NK-92 treated with Interleukin-12 subunit alpha and Interleukin-12 subunit beta, amount 100 ng/mL, for 24 hours (cell line): Measurements from ENCODE around the gene AXIN2.
"Not testable (repeated sequence)": the region's sequence is repeated elsewhere in the genome, so short reads cannot be mapped to it uniquely, and the experiment has no call there.

ENCODE experiments used
- DNase-seq: peaks from one replicate; lab custom pipeline; 2025; lab: John Stamatoyannopoulos, UW

Gene AXIN2

DNA sequence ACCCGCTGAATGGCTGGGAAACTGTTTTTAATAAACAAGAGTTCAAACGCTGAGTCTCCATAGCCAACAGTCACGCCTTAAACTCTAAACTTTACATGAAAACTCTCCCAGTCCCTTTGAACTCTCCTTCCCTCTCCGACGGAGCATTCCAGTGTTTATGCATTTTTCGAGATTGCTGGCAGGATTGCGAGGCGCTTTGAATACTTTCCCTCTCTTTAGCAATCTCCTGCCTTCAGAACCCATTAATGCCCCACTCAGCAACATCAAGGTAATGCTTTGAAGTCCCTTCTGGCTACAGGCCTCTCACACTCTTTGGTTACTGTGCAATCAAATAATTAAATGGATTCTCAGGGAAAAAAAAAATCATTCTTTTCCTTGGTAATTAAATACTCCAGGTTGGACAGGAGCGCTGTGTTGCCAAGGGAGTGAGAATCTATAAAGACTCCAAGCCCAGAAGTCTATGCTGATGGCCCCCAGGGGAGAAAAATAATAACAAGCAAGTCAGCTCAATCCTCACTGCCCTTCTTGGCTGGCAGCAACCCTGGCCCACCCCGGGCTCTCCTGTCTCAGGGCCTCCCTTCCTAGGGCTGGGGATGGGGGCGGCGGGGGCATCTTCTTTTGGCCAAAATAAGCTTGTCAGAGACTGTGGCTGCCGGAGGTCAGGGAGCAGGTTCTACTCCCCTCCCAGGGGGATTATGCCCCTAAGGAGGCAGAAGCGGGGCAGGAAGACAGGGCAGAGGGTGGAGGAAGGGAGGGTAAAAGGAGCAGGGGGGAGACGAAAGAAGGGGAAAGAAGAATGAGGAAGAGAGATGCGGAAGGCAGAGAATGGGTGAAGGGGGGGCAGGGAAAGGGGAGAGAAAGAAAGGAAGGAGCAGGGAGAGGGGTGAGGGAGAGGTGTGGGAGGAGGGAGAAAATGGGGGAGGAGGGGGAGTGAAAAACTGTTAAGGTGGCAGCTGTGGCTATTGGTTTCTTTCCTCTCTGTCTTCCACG lies 45.2 kb downstream of the AXIN2 start:
- DNase-seq = no peak

DNA sequence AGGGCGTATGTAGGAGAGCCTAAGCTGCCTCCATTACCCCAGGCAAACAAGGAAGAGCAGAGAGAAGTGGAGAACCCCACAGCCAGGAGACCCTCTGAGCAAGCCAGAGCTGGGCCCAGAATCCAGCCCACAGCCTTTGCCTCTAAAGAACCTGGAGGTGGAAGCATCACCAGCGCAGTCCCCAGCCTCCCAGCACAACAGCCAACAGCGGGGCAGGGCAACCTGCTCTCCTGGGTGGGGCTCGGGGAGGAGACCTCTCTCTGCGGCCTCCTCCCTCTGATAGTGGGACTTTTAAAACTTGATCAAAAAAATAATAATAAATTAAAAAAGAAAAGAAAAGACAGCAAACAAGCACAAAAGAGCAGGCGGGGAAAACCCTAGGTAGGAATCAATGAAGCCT lies 45.9 kb downstream of the AXIN2 start:
- no peak for DNase-seq

DNA sequence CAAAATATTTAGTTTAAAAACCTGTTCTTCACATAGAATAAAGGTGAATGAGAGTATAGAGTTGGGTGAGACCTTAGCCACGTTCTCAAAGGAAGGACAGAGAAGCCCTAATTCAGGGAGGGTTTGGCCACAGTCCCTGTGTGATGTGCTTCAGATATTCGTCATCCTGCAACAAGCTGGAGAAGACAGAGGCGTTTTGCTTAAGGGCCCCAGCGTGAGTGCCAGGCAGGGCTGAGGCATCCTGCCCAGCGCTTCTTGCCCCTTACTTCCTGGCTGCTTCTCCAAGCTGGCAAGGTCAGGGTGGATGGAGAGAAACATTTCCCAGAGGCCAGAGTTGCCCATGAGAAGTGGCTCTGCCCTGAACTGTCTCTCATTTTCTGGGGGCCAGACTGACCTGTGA lies 46.9 kb downstream of the AXIN2 start:
- no peak for DNase-seq

DNA sequence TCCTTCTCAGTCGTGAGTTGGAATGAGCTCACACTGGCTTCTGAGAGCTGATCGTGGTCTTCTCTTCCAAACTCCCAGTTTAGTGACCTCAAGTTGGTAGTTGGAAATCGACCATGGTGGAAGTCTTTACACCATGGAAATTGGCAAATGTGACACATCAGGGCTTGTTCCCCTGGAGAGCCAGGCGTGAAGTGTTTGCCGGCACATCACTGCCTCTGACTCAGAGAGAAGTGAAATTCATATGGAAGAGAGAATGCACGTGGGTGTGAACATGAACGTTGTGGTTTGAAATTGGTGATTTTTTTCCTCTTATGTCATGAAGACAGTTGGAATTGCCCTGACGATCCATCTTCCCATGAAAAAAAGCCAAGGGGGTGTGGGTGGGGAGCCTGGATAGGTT lies 47.4 kb downstream of the AXIN2 start:
- no peak for DNase-seq

DNA sequence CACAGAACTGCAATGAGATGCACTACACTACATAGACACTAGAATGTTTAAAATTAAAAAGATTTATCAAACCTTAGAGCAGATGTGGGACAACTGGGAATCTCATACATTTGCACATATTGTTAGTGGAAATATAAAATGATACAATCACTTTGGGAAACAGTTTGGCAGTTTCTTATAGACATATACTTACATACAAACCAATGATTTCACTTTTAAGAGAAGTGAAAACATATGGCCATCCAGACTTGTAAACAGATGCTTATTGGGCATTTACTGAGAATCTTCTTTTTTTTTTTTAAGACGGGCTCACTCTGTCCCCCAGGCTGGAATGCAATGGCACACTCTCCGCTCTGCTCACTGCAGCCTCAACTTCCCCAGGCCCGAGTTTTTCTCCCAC lies 50.1 kb downstream of the AXIN2 start:
- no peak for DNase-seq

DNA sequence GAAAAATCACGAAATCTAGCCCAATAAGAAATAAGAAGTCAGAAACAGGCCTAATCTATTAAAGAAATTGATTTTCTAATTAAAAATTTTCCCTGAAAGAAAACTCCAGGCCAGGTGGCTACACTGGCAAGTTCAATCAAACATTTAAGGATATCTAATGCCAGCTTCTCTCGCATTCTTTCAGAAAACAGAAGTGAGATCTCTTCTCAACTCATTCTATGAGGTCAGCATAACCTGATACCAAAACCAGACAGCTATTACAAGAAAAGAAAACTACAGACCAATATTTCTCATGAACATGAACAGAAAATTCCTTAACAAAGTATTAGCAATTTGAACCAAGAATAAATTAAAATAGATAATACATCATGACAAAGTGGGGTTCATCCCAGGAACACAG lies 52.4 kb downstream of the AXIN2 start:
- DNase-seq = no peak

DNA sequence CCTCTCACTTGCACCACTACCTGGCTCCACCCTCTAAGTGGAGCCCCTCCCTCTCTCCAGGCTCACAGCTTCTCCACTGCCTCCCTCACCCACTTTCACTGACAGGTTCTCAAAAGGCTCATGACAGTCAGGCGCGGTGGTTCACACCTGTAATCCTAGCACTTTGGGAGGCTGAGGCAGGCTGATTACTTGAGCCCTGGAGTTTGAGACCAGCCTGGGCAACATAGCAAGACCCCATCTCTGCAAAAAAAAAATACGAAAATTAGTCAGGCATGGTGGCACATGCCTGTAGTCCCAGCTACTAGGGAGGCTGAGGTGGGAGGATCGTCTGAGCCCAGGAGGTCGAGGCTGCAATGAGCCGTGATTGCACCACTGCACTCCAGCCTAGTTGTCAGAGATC lies 56.8 kb downstream of the AXIN2 start:
- not testable (repeated sequence) for DNase-seq

DNA sequence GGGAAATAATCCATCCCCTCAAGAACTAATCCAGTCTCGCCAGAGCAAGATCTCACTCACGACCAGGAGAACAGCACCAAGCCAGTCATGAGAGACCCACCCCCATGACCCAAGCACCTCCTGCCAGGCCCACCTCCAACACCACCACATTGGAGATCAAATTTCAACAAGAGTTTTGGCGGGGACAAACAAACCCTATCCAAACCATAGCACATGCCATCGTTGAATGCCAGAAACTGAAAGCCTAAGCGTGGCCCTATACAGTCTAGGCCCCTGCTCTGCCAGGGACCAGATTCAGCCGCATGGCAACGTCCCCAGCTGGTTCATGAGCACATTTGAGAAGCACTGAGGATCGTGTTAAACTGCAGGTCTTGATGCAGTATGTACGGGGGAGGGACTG lies 57.3 kb downstream of the AXIN2 start:
- DNase-seq = no peak

DNA sequence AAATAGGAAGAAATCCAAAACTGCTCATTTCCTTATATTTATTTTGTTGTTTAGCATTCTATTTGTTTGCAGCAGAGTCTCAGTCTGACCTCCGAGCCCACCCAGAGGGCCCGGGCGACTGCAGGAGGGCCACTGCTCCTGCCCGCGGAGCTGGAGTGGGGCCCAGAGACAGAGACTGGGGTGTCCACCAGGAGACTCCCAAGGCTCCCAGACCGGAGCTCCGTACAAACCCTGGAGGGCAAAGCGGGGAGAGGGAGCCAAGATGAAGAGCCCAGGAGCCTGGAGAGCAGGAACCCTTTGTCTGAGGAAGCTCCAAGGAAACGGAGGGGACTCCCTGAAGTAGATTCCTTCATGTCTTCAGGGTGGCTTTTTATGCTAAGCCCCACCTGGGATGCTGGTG lies 57.9 kb downstream of the AXIN2 start:
- no peak for DNase-seq

DNA sequence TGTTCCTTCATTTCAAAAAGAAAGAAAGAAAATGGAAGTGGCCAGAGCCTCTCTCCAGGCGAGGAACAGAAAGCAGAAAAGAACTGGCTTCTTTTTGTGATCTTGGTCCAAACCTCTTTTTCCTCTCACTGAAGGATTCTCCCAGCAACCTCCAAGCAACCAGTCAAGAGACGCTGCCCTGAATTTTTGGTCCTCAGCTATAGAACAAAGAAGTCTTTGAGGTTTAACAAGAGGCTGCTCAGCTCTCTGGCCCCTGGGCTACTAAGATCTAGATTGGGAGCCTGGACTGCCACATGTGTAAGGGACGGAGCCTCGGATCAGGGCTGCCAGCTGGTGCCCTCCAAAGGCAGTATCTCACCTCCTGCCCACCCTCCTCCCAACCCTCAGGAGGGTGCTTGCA lies 62.6 kb downstream of the AXIN2 start:
- no peak for DNase-seq

DNA sequence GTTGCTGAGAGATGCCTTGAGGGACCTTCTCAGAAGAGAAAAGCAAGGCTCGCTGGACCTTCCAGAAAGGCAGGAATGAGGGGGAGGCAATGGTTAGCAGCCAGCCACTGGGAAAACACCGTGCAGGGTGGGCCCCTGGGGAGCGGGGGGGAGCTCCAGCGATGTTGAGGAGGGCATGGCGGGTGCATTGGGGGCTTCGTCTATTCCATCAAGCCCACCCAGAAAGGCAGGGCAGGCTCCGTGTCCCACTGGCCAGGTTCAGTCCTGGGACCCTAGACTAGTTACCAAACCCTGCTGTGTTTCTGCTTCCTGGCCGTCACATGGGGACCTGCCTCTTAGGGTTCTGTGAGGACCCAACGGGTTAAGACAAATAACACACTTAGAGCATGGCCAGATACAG lies 64.6 kb downstream of the AXIN2 start:
- no peak for DNase-seq

DNA sequence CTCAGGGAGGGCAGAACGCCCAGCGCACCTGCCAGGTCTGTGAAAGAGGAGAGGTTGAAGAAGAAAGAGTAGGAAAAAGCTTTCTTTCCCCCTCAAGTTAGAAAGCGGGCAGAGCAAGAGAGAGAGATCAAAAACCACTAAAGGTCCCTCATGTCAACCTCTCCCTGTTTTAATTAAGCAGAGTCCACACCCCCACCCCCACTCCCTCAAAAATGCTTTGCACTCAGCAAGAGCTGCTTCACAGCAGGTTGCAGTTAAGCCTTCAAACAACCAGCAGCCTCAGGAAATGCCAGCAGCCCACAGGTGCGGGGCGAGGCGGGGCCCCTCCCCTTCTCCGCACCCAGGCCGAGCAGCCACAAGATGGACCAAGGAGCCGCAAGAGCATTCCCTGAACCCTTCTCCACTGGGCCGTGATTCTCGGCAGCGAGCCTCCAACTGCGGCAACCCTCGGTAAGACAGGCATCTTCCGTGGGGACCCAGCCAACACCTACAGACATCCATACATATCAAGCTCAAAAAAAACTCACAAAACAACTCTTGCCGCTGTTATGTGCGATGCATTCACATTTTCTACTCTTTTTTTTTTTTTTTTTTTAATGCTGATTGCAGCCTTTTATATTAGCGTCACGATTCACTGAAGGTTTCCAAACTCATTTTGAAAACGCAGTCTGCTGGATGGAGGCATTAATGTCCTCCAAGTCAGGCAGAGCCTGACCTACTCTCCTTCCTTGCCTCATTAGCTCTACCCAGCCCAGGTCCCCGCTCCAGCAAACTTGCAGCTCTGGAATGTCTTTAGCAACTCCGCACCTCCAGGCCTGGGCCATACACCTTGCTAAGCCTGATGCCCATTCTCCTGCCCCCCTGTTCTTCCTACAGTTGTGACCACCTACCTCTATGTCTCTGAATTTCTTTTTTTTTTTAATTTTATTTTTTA lies 66.1 kb downstream of the AXIN2 start:
- no peak for DNase-seq

DNA sequence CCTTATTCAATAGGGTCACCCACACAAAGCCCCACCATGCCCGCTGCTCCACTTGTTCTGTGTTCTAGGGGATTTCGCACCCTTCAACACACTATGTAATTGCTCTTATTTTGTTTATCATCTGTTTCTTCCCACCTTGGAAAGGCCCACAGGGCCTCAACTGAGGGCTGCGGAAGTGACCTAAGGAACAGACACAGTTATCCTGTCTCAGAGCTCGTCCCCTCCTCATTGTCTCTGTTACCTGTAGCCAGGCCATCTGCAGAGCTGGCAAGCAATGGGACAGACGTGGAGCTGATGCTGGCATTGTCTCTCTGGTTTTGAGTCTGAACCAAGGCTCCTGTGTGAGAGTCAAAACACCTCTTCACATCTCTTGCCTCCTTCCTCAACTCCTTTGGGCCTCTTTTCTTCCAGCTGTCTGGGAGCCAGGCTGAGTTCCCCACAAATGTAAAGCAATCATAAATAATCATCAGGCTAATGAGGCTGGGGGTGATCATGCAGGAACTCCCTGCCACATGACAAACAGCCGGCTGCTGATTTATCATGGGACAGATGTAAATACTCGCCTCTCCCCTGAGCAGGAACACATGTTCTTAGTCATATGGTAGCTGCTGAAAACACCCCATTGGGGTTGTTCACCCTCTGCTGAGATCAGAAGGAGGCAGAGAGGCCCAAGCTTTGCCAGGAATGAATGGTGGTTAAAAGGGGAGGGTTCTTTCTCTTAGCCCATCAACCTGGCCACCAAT lies 71.9 kb downstream of the AXIN2 start:
- DNase-seq = no peak

DNA sequence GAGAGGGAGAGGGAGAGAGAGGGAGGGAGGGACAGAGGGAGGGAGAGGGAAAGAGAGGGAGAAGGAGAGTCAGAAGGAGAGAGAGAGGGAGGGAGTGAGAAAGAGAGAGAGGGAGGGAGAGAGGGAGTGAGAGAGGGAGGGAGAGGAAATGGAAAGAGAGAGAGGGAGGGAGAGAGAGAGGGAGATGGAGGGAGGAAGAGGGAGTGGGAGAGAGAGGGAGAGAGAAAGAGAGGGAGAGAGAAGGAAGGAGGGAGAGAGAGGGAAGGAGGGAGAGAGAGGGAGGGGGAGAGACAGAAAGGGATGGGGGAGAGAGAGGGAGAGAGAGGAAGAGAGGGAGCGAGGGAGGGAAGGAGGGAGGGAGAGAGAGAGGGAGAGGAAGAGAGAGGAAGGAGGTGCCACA lies 72.8 kb downstream of the AXIN2 start:
- no peak for DNase-seq

DNA sequence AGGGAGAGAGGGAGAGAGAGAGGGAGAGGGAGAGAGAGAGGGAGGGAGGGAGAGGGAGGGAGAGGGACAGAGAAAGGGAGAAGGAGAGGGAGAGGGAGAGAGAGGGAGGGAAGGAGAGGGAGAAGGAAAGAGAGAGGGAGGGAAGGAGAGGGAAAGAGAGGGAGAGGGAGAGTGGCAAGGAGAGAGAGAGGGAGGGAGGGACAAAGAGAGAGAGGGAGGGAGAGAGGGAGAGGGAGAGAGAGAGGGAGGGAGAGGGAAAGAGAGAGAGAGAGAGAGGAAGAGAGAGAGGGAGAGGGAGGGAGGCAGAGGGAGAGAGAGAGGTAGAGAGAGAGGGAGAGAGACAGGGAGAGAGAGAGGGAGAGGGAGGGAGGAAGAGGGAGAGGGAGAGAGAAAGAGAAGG lies 73.5 kb downstream of the AXIN2 start:
- no peak for DNase-seq

DNA sequence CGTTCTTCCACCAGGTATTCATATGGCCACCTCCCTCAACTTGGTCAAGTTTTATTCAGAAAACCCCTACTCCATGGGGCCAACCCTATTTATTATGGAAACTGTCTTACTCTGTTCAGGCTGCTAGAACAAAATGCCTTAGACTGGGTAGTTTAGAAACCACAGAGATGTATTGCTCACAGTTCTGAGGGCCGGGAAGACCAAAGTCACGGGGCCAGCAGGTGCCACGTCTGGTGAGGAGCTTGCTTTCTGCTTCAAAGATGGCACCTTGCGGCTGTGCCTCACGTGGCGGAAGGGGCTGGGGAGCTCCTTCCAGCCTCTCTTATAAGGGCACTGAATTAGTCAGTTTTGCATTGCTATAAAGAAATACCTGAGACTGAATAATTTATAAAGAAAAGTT lies 74.3 kb downstream of the AXIN2 start:
- no peak for DNase-seq

DNA sequence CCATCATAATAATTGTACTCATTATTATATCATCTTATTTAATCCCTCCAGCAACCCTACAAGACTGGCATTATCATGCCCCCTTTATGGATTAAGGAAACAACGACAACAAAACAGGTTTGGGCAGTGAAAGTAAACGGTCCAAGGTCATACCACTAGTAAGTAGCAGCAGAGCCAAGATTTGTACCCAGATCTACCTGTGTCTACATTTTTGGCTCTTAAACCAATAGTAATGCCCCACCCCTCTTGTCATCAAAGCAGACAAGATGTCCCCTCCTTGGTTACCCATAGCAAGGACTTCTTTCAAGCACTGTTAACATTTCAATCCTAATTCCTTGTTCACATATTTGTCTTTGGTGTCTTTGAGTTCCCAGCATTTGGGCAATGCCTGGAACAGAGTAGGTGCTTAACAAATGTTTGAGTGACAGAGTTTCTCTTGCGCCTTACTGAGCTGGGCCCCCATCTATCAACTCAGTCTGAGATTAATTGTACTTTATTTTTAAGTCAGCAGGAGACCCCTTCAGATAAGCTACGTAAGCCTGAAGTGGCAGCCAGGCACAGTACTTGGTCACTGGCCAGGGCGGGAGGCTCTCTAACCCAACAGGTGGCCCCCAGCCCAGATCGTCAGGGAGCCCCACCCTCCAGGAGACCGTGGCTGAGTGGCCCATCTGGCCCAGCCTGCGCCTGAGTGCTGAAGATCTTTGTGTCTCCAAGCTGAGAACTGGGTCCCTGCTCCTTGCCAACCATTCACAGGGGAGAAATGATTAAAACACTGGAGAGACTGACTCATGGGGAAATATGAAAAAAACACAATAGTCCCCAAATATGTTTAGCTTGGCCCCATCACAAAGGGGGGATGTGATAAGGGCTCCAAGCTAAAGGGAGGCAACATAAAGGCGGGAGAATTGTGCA lies 75.8 kb downstream of the AXIN2 start:
- no peak for DNase-seq

DNA sequence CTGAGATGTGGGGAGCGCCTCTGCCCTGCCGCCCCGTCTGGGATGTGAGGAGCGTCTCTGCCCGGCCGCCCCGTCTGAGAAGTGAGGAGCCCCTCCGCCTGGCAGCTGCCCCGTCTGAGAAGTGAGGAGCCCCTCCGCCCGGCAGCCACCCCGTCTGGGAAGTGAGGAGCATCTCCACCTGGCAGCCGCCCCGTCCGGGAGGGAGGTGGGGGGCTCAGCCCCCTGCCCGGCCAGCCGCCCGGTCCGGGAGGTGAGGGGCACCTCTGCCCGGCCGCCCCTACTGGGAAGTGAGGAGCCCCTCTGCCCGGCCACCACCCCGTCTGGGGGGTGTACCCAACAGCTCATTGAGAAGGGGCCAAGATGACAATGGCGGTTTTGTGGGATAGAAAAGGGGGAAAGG lies 77.0 kb downstream of the AXIN2 start:
- DNase-seq = not testable (repeated sequence)

DNA sequence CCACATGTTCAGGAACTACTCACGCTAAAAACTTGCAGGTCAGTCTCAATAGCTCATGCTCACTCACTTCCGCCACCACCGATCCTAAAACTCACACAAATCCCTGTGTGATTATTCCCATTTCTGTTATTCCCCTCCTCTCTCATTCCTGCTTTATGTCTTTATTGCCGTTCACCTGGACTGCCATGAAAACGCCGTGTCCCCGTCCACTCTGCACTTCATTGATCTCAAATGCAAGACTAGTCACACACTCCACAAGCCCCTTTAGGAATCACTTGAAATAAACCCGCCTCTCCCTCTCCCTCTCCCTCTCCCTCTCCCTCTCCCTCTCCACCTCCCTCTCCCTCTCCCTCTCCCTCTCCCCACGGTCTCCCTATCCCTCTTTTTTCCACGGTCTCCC lies 78.0 kb downstream of the AXIN2 start:
- no peak for DNase-seq

DNA sequence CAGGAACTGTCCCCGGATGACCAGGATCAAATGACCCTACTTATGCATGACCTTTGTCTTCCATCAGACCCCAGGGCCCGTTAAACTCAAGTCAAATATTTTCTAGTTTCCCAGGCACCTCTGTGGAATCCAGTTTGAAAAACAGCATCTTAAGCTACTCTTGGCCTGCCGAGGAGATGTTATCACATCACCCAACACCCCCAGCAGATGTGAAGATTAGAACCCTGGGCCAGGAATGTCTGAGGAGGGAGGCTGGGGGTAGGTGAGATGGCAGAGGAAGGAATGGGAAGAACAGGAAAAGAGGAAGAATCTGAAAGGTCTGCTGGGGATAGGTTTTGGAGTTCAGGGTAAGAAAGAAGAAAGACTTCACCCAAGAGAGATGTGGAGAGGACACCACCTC lies 79.2 kb downstream of the AXIN2 start:
- DNase-seq = no peak

DNA sequence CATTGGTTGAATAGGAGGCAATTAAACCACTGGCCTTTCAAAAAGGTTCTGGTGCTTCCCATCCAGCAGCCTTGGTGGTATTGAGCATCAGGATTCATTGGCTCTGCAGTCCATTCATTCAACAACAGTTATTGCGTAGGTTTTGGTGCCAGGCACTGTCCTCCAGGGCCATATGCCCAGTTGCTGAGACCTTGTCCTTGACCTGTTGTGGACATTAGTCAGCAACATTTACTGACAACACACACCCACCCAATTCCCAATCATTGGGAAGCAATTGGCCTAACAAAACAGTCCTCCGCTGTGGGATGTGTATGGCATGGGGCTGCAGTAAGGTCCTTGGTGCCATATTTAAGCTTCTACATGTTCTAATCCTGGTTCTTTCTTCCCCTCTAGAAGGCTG lies 82.2 kb downstream of the AXIN2 start:
- no peak for DNase-seq
